Adrenal gland (tissue), 12 donors: Measurements from ENCODE around the gene EXTL1. TPM values are rescaled to one million over a fixed set of nuclear protein-coding genes. Genes with fewer than 3 reads are reported as not detected.

Experiments used
- DNase-seq, 7 donors: peaks; one replicate each; pipeline ENCODE4 v3.0.0-alpha.2; 2019 to 2020
- H3K27ac ChIP-seq, 5 donors: fragments of 200-600 bp; sonication (generic) in 4 of 5; 1 replicate in 3 of 5; 2 replicates in 2 of 5; pipeline versions ENCODE4 v1.5.1 to v1.8.0; 2016 to 2020; ENCODE audit warnings: mild to moderate bottlenecking in 1 of 5
- H3K27me3 ChIP-seq: fragments of 200-600 bp; 2 replicates; pipeline ENCODE4 v1.8.0; 2021
- H3K36me3 ChIP-seq, 2 donors: fragments of 200-600 bp; replicated peaks in 1 of 2; 1 replicate in 1 of 2; 2 replicates in 1 of 2; pipeline versions ENCODE4 v1.5.1 to v1.8.0; 2018 to 2022
- H3K4me1 ChIP-seq, 2 donors: fragments of 200-600 bp; replicated peaks in 1 of 2; 1 replicate in 1 of 2; 2 replicates in 1 of 2; pipeline versions ENCODE4 v1.5.1 to v1.8.0; 2018 to 2021
- H3K4me3 ChIP-seq, 4 donors: fragments of 200-600 bp; sonication (generic) in 3 of 4; one replicate each; pipeline ENCODE4 v1.5.1; 2016 to 2018
- H3K9me3 ChIP-seq, 3 donors: fragments of 200-600 bp; sonication (generic) in 1 of 3; replicated peaks in 1 of 3; 1 replicate in 2 of 3; 2 replicates in 1 of 3; pipeline versions ENCODE4 v1.5.1 to v1.8.0; 2016 to 2021
- CTCF ChIP-seq, 6 experiments: fragments of 450-650 bp in 4 of 6; fragments of 200-600 bp in 2 of 6; sonication (generic) in 1 of 6; IDR thresholded peaks; 1 replicate in 5 of 6; 2 replicates in 1 of 6; pipeline versions ENCODE4 v1.5.1 to v1.8.0; 2016 to 2021; ENCODE audit warnings: antibody characterized with exemption in 6 of 6, mild to moderate bottlenecking in 2 of 6, moderate library complexity in 1 of 6
- POLR2A ChIP-seq, 2 donors: fragments of 450-650 bp; IDR thresholded peaks; one replicate each; pipeline ENCODE4 v1.6.1; 2017; ENCODE audit warnings: antibody characterized with exemption in 2 of 2, mild to moderate bottlenecking in 2 of 2, moderate library complexity in 1 of 2
- WGBS, 4 donors: extraction: QIAGEN DNeasy Blood & Tissue Kit in 2 of 4; methylation state at CpG; one replicate each; pipeline versions ENCODE4 v1.1.5 to v1.1.7; 2013 to 2017; 5-methylcytosine and 5-hydroxymethylcytosine counted together
- intact Hi-C, 2 donors: fragments of 100-400 bp; cut with DNase I; formaldehyde crosslinking; loops; one replicate each; pipeline versions ENCODE4 v1.14.1 to v1.15.0; 2022 to 2023
- polyA plus RNA-seq, 3 donors: library from polyadenylated mRNA; stranded (reverse); fragments of 200-250 nt in 2 of 3; fragments of 350-450 nt in 1 of 3; fragmentation: Illumina TruSeq in 1 of 3; extraction: RNeasy Lipid Tissue Mini Kit (QIAGEN cat#74804) in 1 of 3; gene quantifications; one replicate each; pipeline ENCODE4 v1.2.3, GENCODE V29; 2013 to 2014
- total RNA-seq, 9 donors: library from RNA; depleted of rRNA in 4 of 9; stranded (reverse); fragments of >200 nt in 4 of 9; fragments of 120-200 nt in 1 of 9; fragmentation: NEBNext Ultra II Directional in 1 of 9; extraction: Animal tissue kit (Norgen Biotek cat#: 25700) in 1 of 9; gene quantifications; one replicate each; pipeline versions ENCODE4 v1.1.0 to v1.2.4, GENCODE V29; 2013 to 2023
- donor health status: healthy with polysubstance abuse.
- donor health status: Bipolar disorder and iron deficiency.
- donor health status: DM: yes; HTN: yes; CAD: no.
- donor health status: DM: no; HTN: no; CAD: no.
- donor health status: DM: no; HTN: no; CAD: no.
- donor health status: DM: yes; HTN: yes; CAD: no.

The EXTL1 gene
- total and polyA plus RNA-seq, 12 donors: 0.31 to 6.5 (median 1.9) TPM

GRCh38 chr1:25993197-25993951 lies 28.2 kb upstream of the EXTL1 start:
- intact Hi-C loops: loop anchor here in 1 of 2 donors (10.0 kb wide), 1 partner anchor 169 kb away; no protein-coding TSS in a partner anchor

GRCh38 chr1:25994402-25995150 lies 27.0 kb upstream of the EXTL1 start:
- DNase-seq: no peak
- intact Hi-C loops: loop anchor here (5.0 to 10.0 kb wide), 2 partner anchors 97 to 170 kb away; no protein-coding TSS in a partner anchor
- H3K4me1 ChIP-seq: peaks cover 11 to 26% of the 10 kb centered on the region in 2 donors
- no peaks in the 10 kb centered on the region for H3K9me3 ChIP-seq
- no peaks in the 10 kb centered on the region for H3K27me3 ChIP-seq
- TF ChIP-seq POLR2A (IDR thresholded peaks at IDR 0.05) (no peak), CTCF (IDR thresholded peaks at IDR 0.05) (no peak)
- no peak overlapping the region for H3K27ac ChIP-seq
- 92 to 97% (median 96%) methylated on average over 3 of the region's 3 CpGs for WGBS, 4 donors
- H3K36me3 ChIP-seq: no peaks in the 10 kb centered on the region
- H3K4me3 ChIP-seq: no peak overlapping the region

More at GRCh38 chr1:25993197-25993951, 28.2 kb upstream of the EXTL1 start:
- TF ChIP-seq POLR2A (IDR thresholded peaks at IDR 0.05) (no peak), CTCF (IDR thresholded peaks at IDR 0.05) (no peak)
- Histone ChIP-seq H3K27ac (no peak overlapping the region), H3K4me3 (no peak overlapping the region), H3K9me3 (no peaks in the 10 kb centered on the region), H3K36me3 (no peaks in the 10 kb centered on the region), H3K4me1 (peaks cover 11 to 21% of the 10 kb centered on the region in 2 donors), H3K27me3 (no peaks in the 10 kb centered on the region)
- WGBS, 4 donors: 77 to 87% (median 84%) methylated on average over 8 of the region's 8 CpGs
- no peak for DNase-seq

GRCh38 chr1:25996966-25997827 lies 24.4 kb upstream of the EXTL1 start:
- TF ChIP-seq CTCF (IDR thresholded peaks at IDR 0.05) (no peak), POLR2A (IDR thresholded peaks at IDR 0.05) (peak; percentile 6 to 46)
- Histone ChIP-seq H3K27me3 (no peaks in the 10 kb centered on the region), H3K4me3 (peak overlapping the region in 3 of 4 donors; percentile 2 to 69 (median 32)), H3K4me1 (peaks cover 11 to 19% of the 10 kb centered on the region in 2 donors), H3K36me3 (no peaks in the 10 kb centered on the region), H3K9me3 (no peaks in the 10 kb centered on the region), H3K27ac (peak overlapping the region; percentile 80 to 94 (median 90))
- intact Hi-C loops: loop anchor here (5.0 to 10.0 kb wide), 2 partner anchors 100 to 172 kb away; no protein-coding TSS in a partner anchor
- DNase-seq: peak; percentile 27 to 86 (median 70)
- 0 to 3% (median 2%) methylated on average over 13 of the region's 13 CpGs for WGBS, 4 donors
